Ovary (tissue), 9 donors: Measurements from ENCODE around the gene PLPP6. TPM values are rescaled to one million over a fixed set of nuclear protein-coding genes. Genes with fewer than 3 reads are reported as not detected.

Source experiments
- DNase-seq, 5 donors: peaks; one replicate each; pipeline ENCODE4 v3.0.0-alpha.2; 2019 to 2020
- H3K27ac ChIP-seq, 2 donors: fragments of 200-600 bp; one replicate each; pipeline versions ENCODE4 v1.5.1 to v1.8.0; 2019 to 2022
- H3K27me3 ChIP-seq: fragments of 200-600 bp; one replicate; pipeline ENCODE4 v1.8.0; 2022
- H3K36me3 ChIP-seq: fragments of 200-600 bp; sonication (generic); one replicate; pipeline ENCODE4 v1.5.1; 2019
- H3K4me1 ChIP-seq: one replicate; pipeline ENCODE4 v1.8.1; 2013; ENCODE audit warnings: mild to moderate bottlenecking, moderate library complexity; ENCODE audit not compliant: insufficient read depth
- H3K4me3 ChIP-seq: fragments of 200-600 bp; sonication (generic); one replicate; pipeline ENCODE4 v1.5.1; 2017
- H3K9me3 ChIP-seq, 2 donors: fragments of 200-600 bp in 1 of 2; sonication (generic) in 1 of 2; one replicate each; pipeline versions ENCODE4 v1.5.1 to v1.8.1; 2013 to 2019; ENCODE audit warnings: mild to moderate bottlenecking in 1 of 2, moderate library complexity in 1 of 2
- EP300 ChIP-seq: sonication (generic); formaldehyde crosslinking; IDR thresholded peaks from one replicate; pipeline ENCODE4 v1.6.1; 2017; ENCODE audit warnings: antibody characterized with exemption
- POLR2A ChIP-seq: fragments of 450-650 bp; IDR thresholded peaks from one replicate; pipeline ENCODE4 v1.6.1; 2017; ENCODE audit warnings: antibody characterized with exemption, mild to moderate bottlenecking, moderate library complexity
- WGBS, 3 donors: extraction: QIAGEN DNeasy Blood & Tissue Kit in 1 of 3; methylation state at CpG; one replicate each; pipeline versions ENCODE4 v1.1.5 to v1.1.7; 2013 to 2017; 5-methylcytosine and 5-hydroxymethylcytosine counted together
- intact Hi-C, 4 donors: fragments of 100-400 bp; cut with DNase I; formaldehyde crosslinking; loops; one replicate each; pipeline versions ENCODE4 v1.11.0 to v1.15.1; 2022 to 2023
- polyA plus RNA-seq, 2 donors: library from polyadenylated mRNA; stranded (reverse); fragments of 200-250 nt in 1 of 2; fragments of 350-450 nt in 1 of 2; fragmentation: Illumina TruSeq in 1 of 2; extraction: RNeasy Lipid Tissue Mini Kit (QIAGEN cat#74804) in 1 of 2; gene quantifications; one replicate each; pipeline ENCODE4 v1.2.3, GENCODE V29; 2013 to 2014
- total RNA-seq, 7 donors: library from RNA; depleted of rRNA in 2 of 7; stranded (reverse); fragments of >200 nt in 2 of 7; fragmentation: NEBNext Ultra II Directional in 3 of 7; extraction: Animal tissue kit (Norgen Biotek cat#: 25700) in 3 of 7; gene quantifications; one replicate each; pipeline versions ENCODE4 v1.1.0 to v1.2.4, GENCODE V29; 2016 to 2023
- TF ChIP-seq, protein P1 (sequence below), 3 donors: fragments of 450-650 bp in 2 of 3; fragments of 200-600 bp in 1 of 3; IDR thresholded peaks; one replicate each; pipeline versions ENCODE4 v1.5.1 to v1.8.0; 2016 to 2022; ENCODE audit warnings: antibody characterized with exemption in 3 of 3, mild to moderate bottlenecking in 1 of 3
- donor health status: DM: no; HTN: no; CAD: no; lungs with moderate emphysema.
- donor health status: DM: no; HTN: no; CAD: no.
- donor health status: Bipolar disorder and iron deficiency.
- donor health status: DM: yes; HTN: yes; CAD: no.
- donor health status: DM: no; HTN: no; CAD: no.
- donor health status: DM: yes; HTN: yes; CAD: no.

PLPP6 gene
- total and polyA plus RNA-seq, 9 donors = 4.6 to 10.0 (median 5.3) TPM

DNA sequence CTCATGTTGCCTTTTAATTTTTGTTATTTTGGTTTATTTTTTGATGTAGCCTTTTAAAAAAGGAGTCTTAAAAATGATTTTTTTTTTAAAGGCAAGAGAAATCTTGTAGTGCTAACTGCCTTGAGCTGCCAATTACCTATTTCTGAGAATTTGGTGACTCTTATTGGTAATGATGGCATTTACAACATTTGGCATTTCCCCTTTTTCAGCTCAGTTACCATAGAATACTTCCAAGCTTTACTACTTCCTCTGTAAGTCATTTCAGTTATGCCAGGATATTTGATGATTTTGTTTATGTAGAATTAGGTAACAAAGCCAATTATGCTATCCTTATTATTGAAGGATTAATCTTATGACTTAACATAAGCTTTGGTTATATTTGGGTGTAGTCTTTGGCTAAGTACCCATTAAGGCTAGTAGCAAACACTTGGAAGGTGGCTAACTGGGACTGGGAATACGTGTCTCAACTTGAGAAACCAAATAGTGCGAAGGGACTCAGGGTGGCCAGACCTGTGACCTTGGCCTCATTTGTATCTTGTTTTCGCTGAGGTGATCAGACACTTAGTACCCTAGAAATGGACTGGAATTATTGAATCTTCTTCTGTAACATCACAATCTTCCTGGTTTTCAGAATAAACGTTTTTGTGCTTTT is 45.0 kb downstream of the PLPP6 start:
- Histone ChIP-seq H3K4me3 (no peak overlapping the region), H3K27ac (no peak overlapping the region), H3K27me3 (no peaks in the 10 kb centered on the region), H3K36me3 (no peaks in the 10 kb centered on the region), H3K9me3 (no peaks in the 10 kb centered on the region), H3K4me1 (no peaks in the 10 kb centered on the region)
- no peak for TF ChIP-seq POLR2A
- no peak for TF ChIP-seq EP300
- TF ChIP-seq, protein P1, sequence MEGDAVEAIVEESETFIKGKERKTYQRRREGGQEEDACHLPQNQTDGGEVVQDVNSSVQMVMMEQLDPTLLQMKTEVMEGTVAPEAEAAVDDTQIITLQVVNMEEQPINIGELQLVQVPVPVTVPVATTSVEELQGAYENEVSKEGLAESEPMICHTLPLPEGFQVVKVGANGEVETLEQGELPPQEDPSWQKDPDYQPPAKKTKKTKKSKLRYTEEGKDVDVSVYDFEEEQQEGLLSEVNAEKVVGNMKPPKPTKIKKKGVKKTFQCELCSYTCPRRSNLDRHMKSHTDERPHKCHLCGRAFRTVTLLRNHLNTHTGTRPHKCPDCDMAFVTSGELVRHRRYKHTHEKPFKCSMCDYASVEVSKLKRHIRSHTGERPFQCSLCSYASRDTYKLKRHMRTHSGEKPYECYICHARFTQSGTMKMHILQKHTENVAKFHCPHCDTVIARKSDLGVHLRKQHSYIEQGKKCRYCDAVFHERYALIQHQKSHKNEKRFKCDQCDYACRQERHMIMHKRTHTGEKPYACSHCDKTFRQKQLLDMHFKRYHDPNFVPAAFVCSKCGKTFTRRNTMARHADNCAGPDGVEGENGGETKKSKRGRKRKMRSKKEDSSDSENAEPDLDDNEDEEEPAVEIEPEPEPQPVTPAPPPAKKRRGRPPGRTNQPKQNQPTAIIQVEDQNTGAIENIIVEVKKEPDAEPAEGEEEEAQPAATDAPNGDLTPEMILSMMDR (IDR thresholded peaks at IDR 0.05) = no peak
- WGBS, 3 donors = 54 to 73% (median 65%) methylated on average over 4 of the region's 4 CpGs
- DNase-seq = no peak
- intact Hi-C loops = no loop called here

DNA sequence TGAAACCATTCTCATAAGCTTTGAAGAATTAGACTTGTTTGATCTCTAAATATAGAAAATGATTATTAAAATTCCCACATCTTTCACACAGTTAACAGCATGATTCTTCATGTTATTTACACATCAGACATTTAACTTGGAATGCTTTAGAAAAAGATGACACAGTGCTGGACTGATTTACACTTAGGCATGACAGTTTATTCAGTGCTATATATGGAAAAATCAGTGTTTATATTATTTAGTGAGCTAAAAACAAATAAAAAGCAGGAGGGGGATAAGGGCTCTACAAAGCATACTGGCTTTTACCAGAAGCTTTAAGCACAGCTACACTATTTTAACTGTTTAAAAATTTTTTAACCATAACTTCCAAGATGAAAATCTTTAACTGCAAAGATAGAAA is 47.3 kb downstream of the PLPP6 start:
- TF ChIP-seq EP300 = no peak
- TF ChIP-seq, protein P1 (IDR thresholded peaks at IDR 0.05) = no peak
- no peak for TF ChIP-seq POLR2A
- intact Hi-C loops = no loop called here
- H3K4me3 ChIP-seq = no peak overlapping the region
- no peaks in the 10 kb centered on the region for H3K4me1 ChIP-seq
- H3K27ac ChIP-seq = no peak overlapping the region
- no peaks in the 10 kb centered on the region for H3K27me3 ChIP-seq
- H3K9me3 ChIP-seq = no peaks in the 10 kb centered on the region
- DNase-seq = no peak
- no peaks in the 10 kb centered on the region for H3K36me3 ChIP-seq

DNA sequence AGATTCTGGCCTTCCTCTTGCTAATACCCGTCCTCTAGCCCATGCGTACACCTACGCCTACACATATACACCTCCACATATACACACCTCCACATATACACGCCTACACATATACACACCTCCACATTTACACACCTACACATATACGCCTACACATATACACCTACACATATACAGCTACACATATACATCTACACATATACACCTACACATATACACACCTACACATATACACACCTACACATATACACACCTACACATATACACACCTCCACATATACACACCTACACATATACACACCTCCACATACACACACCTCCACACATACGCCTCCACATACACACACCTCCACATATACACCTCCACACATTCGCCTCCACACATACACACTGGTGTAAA is 51.8 kb downstream of the PLPP6 start:
- TF ChIP-seq POLR2A (no peak), EP300 (no peak)
- TF ChIP-seq, protein P1 (IDR thresholded peaks at IDR 0.05) = no peak
- no peaks in the 10 kb centered on the region for H3K36me3 ChIP-seq
- no peaks in the 10 kb centered on the region for H3K27me3 ChIP-seq
- no peak for DNase-seq
- H3K9me3 ChIP-seq = no peaks in the 10 kb centered on the region
- H3K4me3 ChIP-seq = no peak overlapping the region
- intact Hi-C loops = no loop called here
- H3K27ac ChIP-seq = no peak overlapping the region
- WGBS, 3 donors = 69 to 76% (median 70%) methylated on average over 7 of the region's 7 CpGs
- peaks cover 2% of the 10 kb centered on the region for H3K4me1 ChIP-seq

DNA sequence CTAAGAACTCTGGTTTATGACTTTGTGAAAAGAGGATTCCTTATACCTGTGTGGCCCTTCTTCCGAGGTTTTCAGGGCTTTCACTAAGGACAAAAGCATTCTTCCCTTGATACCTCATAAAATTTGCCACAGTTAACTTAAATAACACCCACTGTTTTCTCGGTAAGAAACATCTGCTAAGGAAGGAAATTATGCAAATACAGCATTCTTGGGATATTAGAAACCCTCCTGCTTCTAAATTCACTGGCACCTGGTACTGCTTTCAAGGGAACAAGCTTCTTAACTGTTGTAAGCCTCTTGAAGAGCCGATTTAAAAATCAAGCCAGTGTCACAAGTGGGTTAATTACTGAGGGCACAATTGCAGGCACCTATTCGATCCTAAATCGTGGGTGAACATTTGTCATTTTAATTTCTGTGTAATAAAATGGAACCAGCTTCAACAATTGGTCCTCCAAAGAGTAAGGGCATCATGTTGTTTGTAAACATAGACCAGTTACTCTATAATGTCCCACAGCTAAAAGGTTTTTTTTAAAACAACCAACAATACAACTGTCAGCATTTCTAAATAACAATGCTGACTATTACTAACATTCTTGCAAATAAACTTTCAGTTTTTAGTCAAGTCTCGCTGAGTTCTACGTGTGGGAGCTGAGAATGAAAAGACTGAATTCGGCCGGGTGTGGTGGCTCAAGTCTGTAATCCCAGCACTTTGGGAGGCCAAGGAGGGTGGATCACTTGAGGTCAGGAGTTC is 52.3 kb downstream of the PLPP6 start:
- Histone ChIP-seq H3K4me3 (no peak overlapping the region), H3K27me3 (no peaks in the 10 kb centered on the region), H3K9me3 (no peaks in the 10 kb centered on the region), H3K36me3 (no peaks in the 10 kb centered on the region), H3K4me1 (peaks cover 2% of the 10 kb centered on the region), H3K27ac (no peak overlapping the region)
- 20 to 48% (median 27%) methylated on average over 9 of the region's 9 CpGs for WGBS, 3 donors
- no peak for DNase-seq
- TF ChIP-seq EP300 (no peak), POLR2A (no peak)
- TF ChIP-seq, protein P1 (IDR thresholded peaks at IDR 0.05) = no peak
- intact Hi-C loops = no loop called here

Other genes starting within 250 kb of the PLPP6 start
- gene SLC1A1, start 171.8 kb upstream of the PLPP6 start, total RNA-seq = 1 to 10 TPM in 5 of 7 donors, under 1 TPM in 2; 0.76 to 1.7 (median 1.4) TPM
- 1 to 10 TPM; 1.7 to 3.1 TPM for gene SLC1A1, start 171.8 kb upstream of the PLPP6 start, polyA plus RNA-seq
- 10 to 100 TPM in 1 of 7 donors, 1 to 10 TPM in 6; 1.5 to 25.0 (median 2.5) TPM for gene SPATA6L, start 4.2 kb downstream of the PLPP6 start, total RNA-seq
- 1 to 10 TPM in 1 of 2 donors, under 1 TPM in 1; 0.69 to 1.4 TPM for gene SPATA6L, start 4.2 kb downstream of the PLPP6 start, polyA plus RNA-seq
- 10 to 100 TPM; 19.6 to 24.2 (median 21.8) TPM for gene CDC37L1, start 17.3 kb downstream of the PLPP6 start, total RNA-seq
- gene CDC37L1, start 17.3 kb downstream of the PLPP6 start, polyA plus RNA-seq = 10 to 100 TPM; 14.6 to 15.8 TPM
- gene AK3, start 78.9 kb downstream of the PLPP6 start, total RNA-seq = 10 to 100 TPM; 54.8 to 69.4 (median 59.5) TPM
- 10 to 100 TPM; 49.8 to 88.7 TPM for gene AK3, start 78.9 kb downstream of the PLPP6 start, polyA plus RNA-seq
- gene RCL1, start 130.7 kb downstream of the PLPP6 start, total RNA-seq = 10 to 100 TPM; 28.0 to 68.6 (median 32.7) TPM
- 10 to 100 TPM; 19.9 to 20.4 TPM for gene RCL1, start 130.7 kb downstream of the PLPP6 start, polyA plus RNA-seq